GM08714 (cell line): ENCODE data around the gene MRPL19.

Source experiments
- H3K4me3 ChIP-seq: fragments of 200-500 bp; sonication (Bioruptor generic); 2 replicates; pipeline ENCODE4 v1.5.1; 2014; ENCODE audit warnings: mild to moderate bottlenecking, low read length, inconsistent platforms
- ZNF274 ChIP-seq: IDR thresholded peaks from 2 replicates; pipeline ENCODE4 v1.6.1; 2012; ENCODE audit warnings: mild to moderate bottlenecking, low read depth, low read length

The MRPL19 gene

DNA sequence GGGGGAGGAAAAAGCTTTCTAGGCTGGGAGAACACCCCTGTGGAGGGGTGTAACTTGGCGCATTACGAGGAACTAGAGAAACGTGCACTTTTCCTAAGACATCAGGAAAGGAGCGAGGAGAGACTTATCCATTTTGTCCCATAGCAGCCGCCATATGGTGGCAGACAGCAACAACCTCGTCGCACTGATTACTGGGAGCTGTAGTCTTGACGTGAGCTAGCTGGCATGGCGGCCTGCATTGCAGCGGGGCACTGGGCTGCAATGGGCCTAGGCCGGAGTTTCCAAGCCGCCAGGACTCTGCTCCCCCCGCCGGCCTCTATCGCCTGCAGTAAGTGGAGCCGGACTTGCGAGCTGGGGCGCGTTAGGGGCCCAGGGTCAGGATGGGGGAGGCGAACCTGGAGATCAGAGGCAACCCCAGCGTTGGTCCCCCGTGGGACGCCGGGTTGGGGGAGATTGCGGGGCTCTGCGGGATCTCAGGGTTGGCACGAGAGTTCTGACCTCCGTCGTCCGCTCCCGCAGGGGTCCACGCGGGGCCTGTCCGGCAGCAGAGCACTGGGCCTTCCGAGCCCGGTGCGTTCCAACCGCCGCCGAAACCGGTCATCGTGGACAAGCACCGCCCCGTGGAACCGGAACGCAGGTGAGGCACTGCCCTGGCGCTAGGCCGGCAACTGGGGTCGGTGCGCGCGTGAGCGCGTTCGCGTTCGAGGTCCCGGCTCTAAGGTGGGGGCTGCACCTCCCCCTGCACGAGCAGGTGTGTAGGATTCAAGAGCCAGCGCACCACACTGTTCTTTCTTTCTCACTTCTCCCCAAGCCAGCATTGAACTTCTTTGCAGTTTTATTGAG lies at the start of gene MRPL19:
Gene MRPL19, plus strand, starts transcription at position 201 of the 843 bp plus-strand sequence. Its CDS starts 25 bp downstream, at position 226.
- peak within 1 kb of the TSS; percentile 79 for H3K4me3 ChIP-seq
- no peak for TF ChIP-seq ZNF274

DNA sequence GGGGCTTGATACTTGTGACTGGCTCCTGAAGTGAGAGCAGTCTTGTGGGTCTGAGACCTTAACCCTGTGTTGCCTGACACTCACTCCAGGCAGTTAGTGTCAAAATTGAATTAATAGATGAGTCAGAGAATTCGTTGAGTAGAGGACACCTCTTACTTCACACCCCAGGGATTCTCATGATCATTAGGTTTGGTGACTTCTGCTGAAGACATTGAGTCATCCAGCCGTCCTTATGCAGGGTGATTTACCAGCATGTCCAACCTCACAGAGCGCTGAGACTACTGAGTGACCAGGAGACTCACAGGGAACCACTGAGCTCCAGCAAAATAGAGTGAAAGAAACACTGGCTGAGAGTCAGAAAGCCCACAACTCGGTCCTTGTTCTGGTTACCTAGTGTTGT lies 49.8 kb upstream of the MRPL19 start:
- no peak overlapping the region for H3K4me3 ChIP-seq
- TF ChIP-seq ZNF274, result no peak

DNA sequence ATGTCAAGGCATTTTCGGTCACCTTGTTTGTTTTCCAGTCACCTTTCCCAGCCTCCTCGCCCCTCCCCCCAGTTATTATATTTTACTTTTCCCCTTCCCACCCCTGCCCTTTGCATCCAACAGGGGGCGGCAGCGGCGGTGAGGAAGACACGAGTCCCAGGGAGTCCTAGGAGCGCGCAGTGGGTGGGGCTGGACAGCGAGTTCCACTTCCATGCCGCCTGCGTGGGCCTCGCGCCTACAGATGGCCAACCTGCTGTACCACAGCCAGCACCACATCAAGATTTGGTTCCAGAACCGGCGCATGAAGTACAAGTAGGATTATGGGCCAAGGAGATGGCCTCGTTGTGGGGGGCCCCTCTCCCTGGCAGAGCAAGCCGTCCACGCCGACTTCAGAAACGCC lies 48.6 kb upstream of the MRPL19 start:
- no peak overlapping the region for H3K4me3 ChIP-seq
- TF ChIP-seq ZNF274, result no peak

DNA sequence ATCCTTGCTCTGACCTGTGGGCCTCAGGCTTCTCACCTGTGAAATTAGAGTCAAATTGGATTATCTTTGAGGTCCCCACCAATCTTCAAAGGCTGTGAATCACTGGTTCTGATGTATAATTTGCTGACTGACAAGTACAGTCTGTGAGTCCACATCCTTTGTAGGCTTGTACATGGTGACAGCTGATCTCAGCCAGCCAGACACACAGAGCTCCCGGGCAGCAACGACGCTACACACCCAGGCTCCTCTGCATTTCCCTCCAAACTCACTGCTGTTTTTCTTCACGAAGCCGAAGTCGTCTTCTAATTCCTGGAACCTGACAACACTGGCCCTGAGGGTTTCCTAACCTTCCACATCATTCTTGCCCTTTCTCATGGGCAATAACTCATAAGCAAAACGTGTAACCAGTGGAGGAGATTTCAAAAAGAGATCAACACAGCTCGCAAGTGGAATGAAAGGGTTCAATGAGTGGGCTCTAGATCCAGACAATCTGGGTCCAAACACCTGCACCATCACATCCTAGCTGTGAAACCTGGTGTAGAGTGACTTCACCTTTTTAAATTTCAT lies 47.9 kb upstream of the MRPL19 start:
- H3K4me3 ChIP-seq, result no peak overlapping the region
- no peak for TF ChIP-seq ZNF274

DNA sequence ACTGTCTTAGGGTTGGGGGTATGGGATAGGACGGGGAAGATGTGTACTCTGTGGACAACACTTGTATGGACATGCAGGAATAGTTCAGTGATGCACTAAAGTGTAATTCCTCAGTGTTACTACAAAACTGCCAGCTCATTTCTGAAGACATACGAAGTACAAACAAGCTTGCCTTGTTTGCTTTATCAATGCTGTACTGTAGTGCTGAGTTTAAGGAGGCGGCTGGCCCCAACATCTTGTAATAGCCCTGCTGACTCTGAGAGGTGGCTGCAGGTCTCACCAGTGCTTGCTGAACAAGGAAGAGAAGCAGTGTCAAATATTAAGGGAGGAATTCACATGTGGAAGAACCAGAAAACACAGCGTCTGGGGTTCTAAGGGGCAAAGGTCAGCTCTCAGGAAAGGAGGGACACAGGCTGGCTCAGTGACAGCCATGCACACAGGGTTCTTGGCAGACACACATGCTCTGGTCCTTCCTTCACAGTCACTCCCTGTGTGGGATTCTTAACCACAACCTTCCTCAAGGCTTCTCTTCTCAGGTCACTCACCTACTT lies 46.0 kb upstream of the MRPL19 start:
- TF ChIP-seq ZNF274, result no peak
- H3K4me3 ChIP-seq, result no peak overlapping the region

DNA sequence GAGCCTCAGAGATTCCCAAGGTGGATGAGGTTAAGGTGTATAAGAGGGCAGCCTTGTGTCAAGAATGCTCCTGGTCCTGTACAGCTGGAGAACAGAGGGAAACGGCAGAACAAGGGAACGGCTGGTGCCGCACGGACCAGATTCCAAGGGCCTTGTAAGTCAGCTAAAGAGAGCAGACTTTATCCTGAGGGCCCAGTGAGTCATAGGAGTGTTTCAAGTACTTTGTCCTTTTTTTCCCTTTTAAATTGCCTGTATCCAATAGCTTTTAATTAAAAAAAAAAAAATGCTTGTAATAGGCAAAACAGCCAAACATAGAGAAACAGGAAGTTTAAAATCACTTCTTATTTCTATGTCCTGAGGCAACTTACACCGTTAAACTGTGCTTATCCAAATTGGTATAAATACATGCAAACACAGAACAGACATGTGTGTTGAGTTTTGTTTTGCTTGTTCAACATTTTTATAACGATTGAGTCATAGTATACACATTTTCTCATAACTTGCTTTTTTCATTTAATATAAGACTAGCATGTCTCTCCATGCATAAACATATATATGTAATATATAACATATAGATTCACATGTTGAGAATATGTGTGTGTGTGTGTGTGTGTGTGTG lies 43.8 kb upstream of the MRPL19 start:
- no peak for TF ChIP-seq ZNF274
- no peak overlapping the region for H3K4me3 ChIP-seq

DNA sequence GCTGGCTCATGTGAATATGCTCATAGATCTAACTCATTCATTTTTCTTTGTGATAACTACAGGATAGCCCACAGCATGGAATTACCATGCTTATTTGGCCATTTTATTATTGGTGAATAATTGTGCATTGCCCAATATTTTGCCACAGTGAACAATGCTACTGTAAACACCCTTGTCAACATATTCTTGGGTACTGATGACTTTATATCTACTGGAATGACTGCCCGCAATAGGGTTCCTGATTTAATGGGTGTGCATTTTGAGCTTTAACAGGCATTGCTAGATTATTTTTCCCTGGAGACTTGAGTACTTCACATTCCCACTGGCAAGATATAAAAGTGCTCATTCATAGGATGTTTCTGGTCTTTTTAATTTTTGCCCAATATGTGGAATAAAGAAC lies 43.1 kb upstream of the MRPL19 start:
- no peak for TF ChIP-seq ZNF274
- H3K4me3 ChIP-seq, result no peak overlapping the region

DNA sequence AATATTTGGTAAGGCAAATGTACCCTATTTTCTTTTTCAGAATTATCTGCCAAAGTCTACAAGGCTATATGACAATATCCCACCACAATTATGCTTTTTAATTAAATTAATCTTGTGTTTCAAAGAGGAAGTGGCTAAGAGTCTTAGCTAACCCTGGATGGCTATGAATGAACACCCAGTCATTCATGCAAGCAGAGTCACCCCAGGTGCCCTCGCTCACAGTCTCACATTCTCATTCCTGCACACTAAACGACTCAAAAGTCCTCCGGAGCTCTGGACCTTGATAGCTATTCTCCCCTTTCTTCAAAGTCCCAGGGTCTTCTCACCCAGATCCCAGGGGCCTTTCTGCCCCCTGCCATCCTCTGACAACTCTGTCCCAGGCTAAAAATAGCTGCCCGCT lies 42.1 kb upstream of the MRPL19 start:
- no peak overlapping the region for H3K4me3 ChIP-seq
- TF ChIP-seq ZNF274, result no peak

DNA sequence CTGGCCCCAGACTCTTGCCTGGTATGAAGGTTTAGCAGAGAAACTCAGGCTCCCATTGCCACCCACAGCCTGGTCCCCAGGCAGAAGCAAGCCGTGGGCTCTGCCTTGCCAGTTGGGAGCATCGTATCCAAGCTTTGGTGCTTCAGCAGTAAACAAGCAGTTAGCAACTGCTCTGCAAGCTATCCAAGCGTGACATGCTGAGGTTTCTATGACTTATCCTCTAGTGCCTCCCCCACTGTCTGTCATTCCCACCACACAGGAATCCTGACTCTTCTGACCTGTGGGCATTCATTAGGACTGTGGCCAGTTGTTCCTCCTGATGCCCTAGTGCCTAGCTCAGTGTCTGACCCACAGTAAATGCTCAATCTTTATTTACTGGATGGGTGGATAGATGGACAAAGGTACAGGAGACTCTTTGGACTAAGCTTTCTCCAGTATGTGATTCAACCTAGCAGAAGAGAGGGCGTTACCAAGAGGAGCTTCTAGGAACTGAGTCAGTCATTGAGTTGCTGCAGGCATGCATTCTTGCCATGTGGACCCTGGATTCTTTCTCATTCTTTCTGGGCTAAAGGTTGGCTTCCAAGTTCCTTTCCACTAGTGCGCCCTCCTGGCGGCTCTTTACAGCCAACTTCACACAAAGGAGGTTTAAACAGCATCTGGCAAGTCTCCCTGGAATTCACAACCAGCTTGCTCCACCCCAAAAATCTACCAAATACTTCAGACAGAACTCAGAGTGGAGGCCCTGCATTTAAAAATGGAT lies 40.6 kb upstream of the MRPL19 start:
- H3K4me3 ChIP-seq, result no peak overlapping the region
- no peak for TF ChIP-seq ZNF274

DNA sequence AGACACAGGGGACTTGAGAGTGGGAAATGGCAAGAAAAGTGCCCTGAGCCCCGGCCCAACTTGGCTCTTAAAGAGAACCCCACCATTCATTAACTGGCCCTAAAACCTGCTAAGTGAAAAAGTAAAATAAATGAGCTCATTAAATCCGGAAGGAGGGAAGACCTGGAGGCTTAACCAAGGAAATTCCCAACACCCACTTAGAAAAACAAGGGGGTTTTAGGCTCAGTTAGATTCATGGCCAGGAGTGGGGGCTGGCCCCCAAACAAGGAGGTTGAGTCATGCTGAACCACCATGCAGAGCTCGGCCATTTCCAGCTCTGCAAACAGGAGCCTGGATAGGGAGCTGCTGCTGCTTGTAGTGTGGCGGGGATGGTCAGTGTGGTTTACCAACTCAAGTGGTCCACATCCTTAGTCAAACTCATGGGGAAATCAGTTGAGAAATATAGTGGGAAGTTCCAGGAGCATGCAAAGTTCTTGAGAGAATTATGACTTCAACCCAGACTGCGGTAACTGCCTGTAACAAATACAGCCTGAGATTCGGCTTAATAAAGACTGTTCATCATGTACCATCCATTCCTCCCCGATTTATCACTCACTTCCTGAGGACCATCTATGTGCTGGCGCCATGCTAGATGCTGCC lies 39.7 kb upstream of the MRPL19 start:
- H3K4me3 ChIP-seq, result no peak overlapping the region
- TF ChIP-seq ZNF274, result no peak

DNA sequence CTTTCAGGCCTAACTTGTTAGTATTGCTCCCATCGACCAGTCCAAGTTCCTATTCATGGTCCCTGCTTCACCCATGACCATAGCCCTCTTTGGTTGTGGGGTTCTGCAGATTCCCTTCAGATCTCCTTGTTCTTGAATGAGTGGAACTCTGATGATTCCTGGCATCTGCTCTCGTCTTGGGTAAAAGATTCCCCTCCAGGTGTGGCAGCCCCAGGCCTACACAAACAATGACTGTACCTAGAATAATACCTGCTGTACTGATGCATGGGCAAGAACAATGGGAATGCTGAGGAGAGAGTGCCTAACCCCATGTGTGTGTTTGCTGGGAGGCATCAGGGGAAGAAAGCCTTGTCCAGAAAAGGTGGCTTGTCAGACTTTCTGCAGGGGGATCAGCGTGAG lies 39.2 kb upstream of the MRPL19 start:
- H3K4me3 ChIP-seq, result no peak overlapping the region
- no peak for TF ChIP-seq ZNF274

DNA sequence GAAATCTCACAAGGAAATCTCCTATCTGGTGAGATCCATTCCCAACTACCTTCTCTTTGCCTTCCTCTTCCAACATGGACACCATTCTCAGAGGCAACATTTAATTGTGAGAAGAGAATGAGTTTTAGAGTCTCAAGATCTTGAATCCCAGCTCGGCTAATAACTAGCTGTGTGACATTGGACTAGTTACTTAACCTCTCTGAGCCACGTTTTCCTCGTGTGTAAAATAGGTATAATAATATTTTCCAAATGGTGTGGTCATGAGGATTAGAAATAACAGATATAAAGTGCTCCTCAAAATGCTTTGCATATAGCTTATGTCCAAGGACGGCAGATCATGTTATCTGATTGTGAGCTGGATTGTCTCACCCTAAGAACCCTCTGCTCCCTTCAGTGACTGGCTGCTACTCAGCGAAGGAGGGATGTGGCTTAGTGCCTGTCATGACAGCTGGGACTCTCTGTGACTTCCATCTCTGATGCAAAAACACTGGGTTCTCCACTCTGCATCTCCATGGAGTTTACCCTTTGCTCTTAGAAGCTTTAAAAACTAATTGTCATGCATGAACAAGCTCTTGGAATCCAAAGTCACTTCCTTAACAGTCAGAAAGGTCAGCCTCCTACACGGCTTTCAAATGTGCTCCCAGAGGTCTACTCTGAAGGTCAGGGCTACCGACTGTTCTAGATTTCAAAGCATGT lies 38.4 kb upstream of the MRPL19 start:
- TF ChIP-seq ZNF274, result no peak
- H3K4me3 ChIP-seq, result no peak overlapping the region

DNA sequence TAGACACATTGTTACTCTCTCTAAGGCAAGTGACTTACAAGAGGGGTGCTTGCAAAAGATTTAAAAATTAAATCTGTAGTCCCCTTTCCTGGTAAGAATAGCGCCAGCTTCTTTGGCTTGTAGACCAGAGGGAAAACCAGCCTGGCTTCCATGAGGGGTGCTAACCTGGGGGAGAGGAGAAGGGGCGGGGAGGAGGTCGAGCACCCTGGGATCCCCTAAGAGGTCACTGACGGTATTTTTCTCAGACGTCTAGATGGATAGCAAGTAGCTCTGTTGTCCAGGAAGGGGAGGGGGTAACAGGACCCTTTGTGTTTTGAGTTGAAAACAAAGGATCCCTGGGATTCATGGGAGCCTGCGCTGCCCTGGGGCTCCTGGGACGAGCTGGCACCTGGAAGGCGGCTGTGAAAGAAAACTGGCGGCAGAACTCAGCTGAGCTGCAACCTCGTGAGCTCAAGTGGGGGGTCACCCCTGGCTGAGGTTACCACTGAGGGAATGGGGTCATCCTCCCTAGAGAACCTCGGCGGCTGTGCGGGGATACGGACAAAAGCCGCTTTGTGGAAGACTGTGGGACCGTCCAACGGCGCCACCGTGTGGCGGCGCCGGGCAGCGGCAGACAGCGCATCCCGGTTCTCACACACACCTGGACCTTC lies 37.8 kb upstream of the MRPL19 start:
- TF ChIP-seq ZNF274, result no peak
- no peak overlapping the region for H3K4me3 ChIP-seq

DNA sequence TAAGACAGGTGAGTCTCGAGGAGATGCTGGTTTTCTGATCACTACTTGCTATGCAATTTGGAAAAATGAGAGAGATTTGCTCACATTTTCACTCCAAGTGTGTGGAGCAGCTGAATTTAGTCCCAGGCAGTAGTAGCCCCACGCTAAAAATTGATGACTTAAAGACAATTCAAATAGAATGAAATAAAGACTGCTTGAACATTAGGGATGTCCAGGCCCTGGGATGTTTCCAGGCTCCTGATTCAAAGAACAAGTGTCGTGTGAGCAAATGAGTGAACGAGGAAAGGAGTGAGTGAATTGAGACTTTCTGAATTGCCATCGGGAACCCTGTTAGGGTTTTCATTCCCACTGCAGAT lies 37.3 kb upstream of the MRPL19 start:
- H3K4me3 ChIP-seq, result no peak overlapping the region
- TF ChIP-seq ZNF274, result no peak
